HG02798 (cell line): ENCODE results near the gene SEC14L2.
"Not testable (repeated sequence)": the region's sequence is repeated elsewhere in the genome, so short reads cannot be mapped to it uniquely, and the experiment has no call there.

Experiments
- ATAC-seq: cut with Tn5 transposase; IDR thresholded peaks from one replicate; pipeline ENCODE4 v1.9.1; 2021; ENCODE audit warnings: mild to moderate bottlenecking; ENCODE audit not compliant: unreplicated experiment, poor library complexity

Gene SEC14L2

GRCh38 chr22:30401024-30401423 is 4.2 kb downstream of the SEC14L2 start:
- ATAC-seq = not testable (repeated sequence)

GRCh38 chr22:30402028-30402765 is 5.4 kb downstream of the SEC14L2 start:
- no peak for ATAC-seq

GRCh38 chr22:30402766-30403104 is 5.9 kb downstream of the SEC14L2 start:
- ATAC-seq = not testable (repeated sequence)

GRCh38 chr22:30404307-30404706 is 7.5 kb downstream of the SEC14L2 start:
- no peak for ATAC-seq

- no peak for ATAC-seq
These were observed 8.9 kb downstream of the SEC14L2 start for GRCh38 chr22:30405731-30406130.

- no peak for ATAC-seq
These were observed 9.6 kb downstream of the SEC14L2 start for GRCh38 chr22:30406400-30406799.

GRCh38 chr22:30408388-30409102 is 11.7 kb downstream of the SEC14L2 start:
- ATAC-seq = no peak

- ATAC-seq = no peak
These were observed 15.0 kb downstream of the SEC14L2 start for GRCh38 chr22:30411780-30412179.

GRCh38 chr22:30413001-30413400 is 16.2 kb downstream of the SEC14L2 start:
- no peak for ATAC-seq

GRCh38 chr22:30413745-30414524 is 17.1 kb downstream of the SEC14L2 start:
- ATAC-seq = no peak

GRCh38 chr22:30414525-30415047 is 17.8 kb downstream of the SEC14L2 start:
- no peak for ATAC-seq

GRCh38 chr22:30416403-30416802 is 19.6 kb downstream of the SEC14L2 start:
- ATAC-seq = no peak

- ATAC-seq = no peak
These were observed 20.0 kb downstream of the SEC14L2 start for GRCh38 chr22:30416837-30417236.

GRCh38 chr22:30420347-30421125 is 23.7 kb downstream of the SEC14L2 start:
- no peak for ATAC-seq

GRCh38 chr22:30421695-30422480 is 25.1 kb downstream of the SEC14L2 start:
- no peak for ATAC-seq

GRCh38 chr22:30422481-30423300 is 25.9 kb downstream of the SEC14L2 start:
- no peak for ATAC-seq

- peak; percentile 27 for ATAC-seq
These were observed 26.6 kb downstream of the SEC14L2 start for GRCh38 chr22:30423301-30423958.

- ATAC-seq = peak; percentile 89
These were observed 27.2 kb downstream of the SEC14L2 start for GRCh38 chr22:30423959-30424533.
